ENCODE data around the gene ZNF622.

- TF ChIP-seq EZH2 (conservative IDR thresholded peaks at IDR 0.05; ENCODE audit: low read depth, low read length) (no peak), NFATC3 (CRISPR knock-in tag; IDR thresholded peaks at IDR 0.05) (no peak), ETV6 (CRISPR knock-in tag; conservative IDR thresholded peaks at IDR 0.05) (no peak), HDAC6 (IDR thresholded peaks at IDR 0.05; ENCODE audit: low read depth, low read length) (no peak)
Measured at GRCh38 chr5:16505904-16506303, 40.3 kb upstream of the ZNF622 start.

Measured in HepG2 (cell line).